Liver (tissue), 9 donors: ENCODE data around the gene ITGA11. TPM values are rescaled to one million over a fixed set of nuclear protein-coding genes. Genes with fewer than 3 reads are reported as not detected.

Experiments used
- DNase-seq: peaks from one replicate; pipeline ENCODE4 v3.0.0-alpha.2; 2017; ENCODE audit warnings: low spot score
- H3K27ac ChIP-seq, 2 donors: one replicate each; pipeline ENCODE4 v1.7.0; 2013; ENCODE audit warnings: inconsistent platforms in 2 of 2, low read length in 2 of 2, control low read depth in 1 of 2, low read depth in 1 of 2, mild to moderate bottlenecking in 1 of 2
- H3K27me3 ChIP-seq, 4 donors: one replicate each; pipeline versions ENCODE4 v1.6.1 to v1.7.0; 2013; ENCODE audit warnings: low read length in 3 of 4, inconsistent platforms in 1 of 4, mild to moderate bottlenecking in 1 of 4, moderate library complexity in 1 of 4; ENCODE audit not compliant: control insufficient read depth in 4 of 4, insufficient read depth in 4 of 4
- H3K36me3 ChIP-seq, 4 donors: one replicate each; pipeline versions ENCODE4 v1.6.1 to v1.7.0; 2013; ENCODE audit warnings: low read length in 3 of 4, mild to moderate bottlenecking in 3 of 4, low read depth in 1 of 4, moderate library complexity in 1 of 4; ENCODE audit not compliant: control insufficient read depth in 4 of 4, insufficient read depth in 3 of 4
- H3K4me1 ChIP-seq, 4 donors: one replicate each; pipeline versions ENCODE4 v1.6.1 to v1.7.0; 2013; ENCODE audit warnings: low read length in 3 of 4, mild to moderate bottlenecking in 3 of 4, moderate library complexity in 1 of 4; ENCODE audit not compliant: control insufficient read depth in 4 of 4, insufficient read depth in 4 of 4
- H3K4me3 ChIP-seq, 3 donors: one replicate each; pipeline versions ENCODE4 v1.6.1 to v1.7.0; 2013; ENCODE audit warnings: low read length in 3 of 3, control low read depth in 1 of 3, low read depth in 1 of 3, mild to moderate bottlenecking in 1 of 3
- H3K9ac ChIP-seq, 2 donors: one replicate each; pipeline ENCODE4 v1.7.0; 2013; ENCODE audit warnings: low read length in 2 of 2, mild to moderate bottlenecking in 2 of 2, moderate library complexity in 2 of 2, control low read depth in 1 of 2, low read depth in 1 of 2
- H3K9me3 ChIP-seq, 4 donors: one replicate each; pipeline versions ENCODE4 v1.6.1 to v1.7.0; 2013; ENCODE audit warnings: low read length in 3 of 4; ENCODE audit not compliant: control insufficient read depth in 4 of 4
- ATF3 ChIP-seq: IDR thresholded peaks from 2 replicates; pipeline ENCODE4 v1.6.1; 2016; ENCODE audit warnings: antibody characterized with exemption
- EGR1 ChIP-seq, 2 donors: IDR thresholded peaks; 2 replicates each; pipeline ENCODE4 v1.6.1; 2016 to 2018; ENCODE audit warnings: antibody characterized with exemption in 2 of 2, low read depth in 2 of 2
- FOXA1 ChIP-seq: IDR thresholded peaks from 2 replicates; pipeline ENCODE4 v1.6.1; 2016; ENCODE audit warnings: antibody characterized with exemption
- FOXA2 ChIP-seq: IDR thresholded peaks from 2 replicates; pipeline ENCODE4 v1.6.1; 2016; ENCODE audit warnings: antibody characterized with exemption
- GABPA ChIP-seq, 2 donors: IDR thresholded peaks in 1 of 2; conservative IDR thresholded peaks in 1 of 2; 2 replicates each; pipeline ENCODE4 v1.6.1; 2016; ENCODE audit warnings: antibody characterized with exemption in 2 of 2, mild to moderate bottlenecking in 1 of 2, moderate library complexity in 1 of 2
- HNF4A ChIP-seq, 2 donors: conservative IDR thresholded peaks; 2 replicates each; pipeline ENCODE4 v1.6.1; 2016; ENCODE audit warnings: antibody characterized with exemption in 2 of 2, mild to moderate bottlenecking in 2 of 2
- HNF4G ChIP-seq: IDR thresholded peaks from 2 replicates; pipeline ENCODE4 v1.6.1; 2016; ENCODE audit warnings: antibody characterized with exemption
- JUND ChIP-seq, 2 donors: IDR thresholded peaks; 2 replicates each; pipeline ENCODE4 v1.6.1; 2016; ENCODE audit warnings: antibody characterized with exemption in 2 of 2
- MAX ChIP-seq: IDR thresholded peaks from 2 replicates; pipeline ENCODE4 v1.6.1; 2016; ENCODE audit warnings: antibody characterized with exemption
- NR2F2 ChIP-seq: IDR thresholded peaks from 2 replicates; pipeline ENCODE4 v1.6.1; 2016; ENCODE audit warnings: antibody characterized with exemption
- RAD21 ChIP-seq, 2 donors: IDR thresholded peaks; 2 replicates each; pipeline ENCODE4 v1.6.1; 2016; ENCODE audit warnings: antibody characterized with exemption in 2 of 2, mild to moderate bottlenecking in 2 of 2
- REST ChIP-seq: IDR thresholded peaks from 2 replicates; pipeline ENCODE4 v1.6.1; 2016; ENCODE audit warnings: antibody characterized with exemption, mild to moderate bottlenecking
- RXRA ChIP-seq, 2 donors: IDR thresholded peaks; 2 replicates each; pipeline ENCODE4 v1.6.1; 2017 to 2018; ENCODE audit warnings: antibody characterized with exemption in 2 of 2, mild to moderate bottlenecking in 1 of 2
- SP1 ChIP-seq: IDR thresholded peaks from 2 replicates; pipeline ENCODE4 v1.6.1; 2018; ENCODE audit warnings: antibody characterized with exemption, mild to moderate bottlenecking
- TAF1 ChIP-seq: conservative IDR thresholded peaks from 2 replicates; pipeline ENCODE4 v1.6.1; 2016; ENCODE audit warnings: antibody characterized with exemption, mild to moderate bottlenecking
- YY1 ChIP-seq: IDR thresholded peaks from 2 replicates; pipeline ENCODE4 v1.6.1; 2016; ENCODE audit warnings: antibody characterized with exemption, mild to moderate bottlenecking
- ZBTB33 ChIP-seq: IDR thresholded peaks from 2 replicates; pipeline ENCODE4 v1.6.1; 2016; ENCODE audit warnings: antibody characterized with exemption
- WGBS: extraction: QIAGEN DNeasy Blood & Tissue Kit; methylation state at CpG from one replicate; pipeline ENCODE4 v1.1.7; 2013; 5-methylcytosine and 5-hydroxymethylcytosine counted together
- polyA plus RNA-seq, 2 donors: library from polyadenylated mRNA; stranded (reverse) in 1 of 2; unstranded in 1 of 2; fragments of 200-250 nt in 1 of 2; fragments of >200 nt in 1 of 2; fragmentation: Nextera tagmentation in 1 of 2; extraction: Ambion mirVana in 1 of 2; gene quantifications; one replicate each; pipeline versions ENCODE4 v1.2.1 to v1.2.3, GENCODE V29; 2013 to 2015
- total RNA-seq, 2 donors: library from RNA; depleted of rRNA; stranded (reverse); fragments of >200 nt; gene quantifications; one replicate each; pipeline ENCODE4 v1.2.3, GENCODE V29; 2014
- donor health status: healthy.
- donor health status: healthy.
- donor health status: healthy.
- donor health status: healthy.
- donor health status: healthy.

Gene ITGA11
- total and polyA plus RNA-seq, 4 donors = 0.32 to 1.0 (median 0.67) TPM

GRCh38 chr15:68475449-68475848, 43.5 kb upstream of the ITGA11 start:
- no peak overlapping the region for H3K4me3 ChIP-seq
- no peak overlapping the region for H3K27ac ChIP-seq
- H3K36me3 ChIP-seq = no peaks in the 10 kb centered on the region
- peaks cover 0 to 3% (median 0%) of the 10 kb centered on the region in 4 donors for H3K27me3 ChIP-seq
- no peaks in the 10 kb centered on the region for H3K9me3 ChIP-seq
- no peak overlapping the region for H3K9ac ChIP-seq
- H3K4me1 ChIP-seq = no peaks in the 10 kb centered on the region
- no peak for DNase-seq
- TF ChIP-seq ZBTB33 = no peak
- TF ChIP-seq RXRA (IDR thresholded peaks at IDR 0.05) = no peak
- TF ChIP-seq YY1 = no peak
- TF ChIP-seq GABPA (IDR thresholded peaks at IDR 0.05 in 1 of 2, conservative IDR thresholded peaks at IDR 0.05 in 1 of 2) = no peak

- peaks cover 0 to 3% (median 0%) of the 10 kb centered on the region in 4 donors for H3K27me3 ChIP-seq
- TF ChIP-seq YY1 (no peak), HNF4A (conservative IDR thresholded peaks at IDR 0.05) (no peak), REST (no peak), SP1 (no peak), JUND (IDR thresholded peaks at IDR 0.05) (no peak), ATF3 (no peak), FOXA2 (no peak), EGR1 (IDR thresholded peaks at IDR 0.05; ENCODE audit: low read depth in 2 of 2) (no peak), NR2F2 (no peak), MAX (no peak), TAF1 (no peak), ZBTB33 (no peak), FOXA1 (no peak), HNF4G (no peak), RAD21 (IDR thresholded peaks at IDR 0.05) (no peak), RXRA (IDR thresholded peaks at IDR 0.05) (no peak)
- H3K9ac ChIP-seq = no peak overlapping the region
- no peak overlapping the region for H3K4me3 ChIP-seq
- no peaks in the 10 kb centered on the region for H3K9me3 ChIP-seq
- DNase-seq = no peak
- H3K27ac ChIP-seq = no peak overlapping the region
- no peaks in the 10 kb centered on the region for H3K36me3 ChIP-seq
- H3K4me1 ChIP-seq = no peaks in the 10 kb centered on the region
- 81% methylated on average over 5 of the region's 5 CpGs for WGBS
Observed at GRCh38 chr15:68471541-68471940, 39.6 kb upstream of the ITGA11 start.
